Urothelium cell line (cell line): Measurements from ENCODE around the gene TAGLN3.

ENCODE experiments used
- DNase-seq: peaks from one replicate; pipeline ENCODE4 v3.0.0; 2011; ENCODE audit warnings: low spot score, mixed read lengths
- FAIRE-seq: peaks from 2 replicates; lab custom pipeline; 2011; peaks lifted over from hg19 to GRCh38; lab: Jason Lieb, UNC

TAGLN3 gene

DNA sequence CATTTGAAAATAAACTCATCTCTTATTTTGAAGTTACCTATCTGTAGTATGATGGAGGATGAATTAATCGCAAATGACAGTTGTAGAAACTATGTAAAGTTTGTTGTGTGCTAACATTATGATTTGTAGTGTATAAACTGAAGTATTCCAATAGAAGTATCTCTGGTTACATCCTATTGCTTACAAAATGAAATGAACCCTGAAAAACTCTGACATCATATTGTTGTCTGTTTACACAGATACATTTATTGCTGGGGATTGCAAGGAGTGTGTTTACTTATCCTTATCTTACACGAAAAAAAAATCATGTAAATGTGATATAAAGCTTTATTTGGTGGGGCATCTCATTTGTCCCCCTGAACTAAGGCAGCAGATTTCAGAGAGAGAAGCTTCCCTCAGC, 22.5 kb upstream of the TAGLN3 start:
- no peak for DNase-seq

GRCh38 chr3:111978583-111979433, 19.9 kb upstream of the TAGLN3 start, which contains the start of gene ABHD10:
Gene ABHD10, plus strand, starts transcription at chr3:111979026. Its CDS starts 36 bp downstream, at chr3:111979062.
- peak; percentile 99 for FAIRE-seq

More for the DNA sequence above, 22.5 kb upstream of the TAGLN3 start:
- FAIRE-seq: no peak

GRCh38 chr3:111979434-111980038, 19.2 kb upstream of the TAGLN3 start:
- DNase-seq (no peak), FAIRE-seq (no peak)

More at GRCh38 chr3:111978583-111979433, 19.9 kb upstream of the TAGLN3 start, which contains the start of gene ABHD10:
- peak; percentile 97 for DNase-seq

DNA sequence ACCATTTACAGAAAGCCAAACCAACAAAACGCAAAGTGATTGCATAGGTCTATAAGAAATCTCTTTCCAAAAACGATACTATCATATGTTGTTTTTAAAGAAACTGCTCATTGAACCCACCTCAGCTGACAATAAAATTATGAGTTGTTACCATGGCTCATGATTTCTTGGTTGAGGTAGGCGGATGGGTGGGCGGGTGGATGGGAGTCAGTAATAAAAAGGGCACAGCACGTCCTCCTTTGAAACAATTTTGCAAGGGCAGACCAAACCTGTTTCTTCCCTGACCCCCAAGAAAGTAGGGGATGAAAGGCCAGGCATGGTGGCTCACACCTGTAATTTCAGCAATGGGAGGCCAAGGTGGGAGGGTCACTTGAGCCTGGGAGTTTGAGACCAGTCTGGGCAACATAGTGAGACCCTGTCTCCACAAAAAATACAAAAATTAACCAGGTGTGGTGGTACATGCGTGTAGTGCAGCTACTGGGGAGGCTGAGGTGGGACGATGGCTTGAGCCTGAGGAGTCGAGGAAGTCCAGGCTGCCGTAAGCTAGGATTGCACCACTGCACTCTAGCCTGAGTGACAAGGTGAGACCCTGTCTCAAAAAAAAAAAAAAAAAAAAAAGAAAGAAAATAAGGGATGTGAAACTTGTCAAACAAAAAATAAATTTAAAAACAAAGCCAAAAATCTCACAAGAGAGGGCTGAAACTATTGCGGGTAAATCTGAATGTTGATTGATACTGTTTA, 17.8 kb upstream of the TAGLN3 start:
- no peak for FAIRE-seq
- no peak for DNase-seq

DNA sequence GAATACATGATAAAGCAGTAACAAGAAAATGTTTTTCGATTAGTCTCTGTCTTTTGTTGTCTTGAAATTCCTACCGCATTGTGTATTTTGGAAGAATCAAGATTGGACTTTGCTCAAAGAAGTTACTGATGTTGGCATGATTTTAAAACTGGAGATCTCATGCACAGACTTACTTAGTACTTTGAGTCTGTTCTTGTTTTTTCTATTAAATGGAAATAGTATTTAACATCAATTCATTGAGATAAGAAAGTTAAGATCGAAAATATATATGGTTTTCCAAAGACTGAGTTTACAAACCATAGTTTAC, 17.3 kb upstream of the TAGLN3 start:
- no peak for DNase-seq
- no peak for FAIRE-seq

- no peak for FAIRE-seq
- DNase-seq: no peak
Measured at GRCh38 chr3:111984636-111985298, 14.0 kb upstream of the TAGLN3 start.

DNA sequence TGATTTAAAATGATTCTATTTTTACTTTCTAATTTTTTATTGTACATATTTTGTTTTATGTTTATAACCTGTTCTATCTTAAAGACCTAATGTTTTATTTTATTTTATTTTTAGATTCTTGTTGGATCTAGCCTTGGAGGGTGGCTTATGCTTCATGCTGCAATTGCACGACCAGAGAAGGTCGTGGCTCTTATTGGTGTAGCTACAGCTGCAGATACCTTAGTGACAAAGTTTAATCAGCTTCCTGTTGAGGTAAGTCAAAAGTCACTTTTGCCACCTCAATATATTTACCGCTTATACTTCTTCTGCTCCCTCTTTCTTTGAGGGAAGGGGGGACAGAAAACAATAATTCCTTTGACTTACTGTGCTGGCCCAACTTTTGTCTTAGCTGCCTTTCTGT, 11.9 kb upstream of the TAGLN3 start:
- FAIRE-seq (no peak), DNase-seq (no peak)

DNA sequence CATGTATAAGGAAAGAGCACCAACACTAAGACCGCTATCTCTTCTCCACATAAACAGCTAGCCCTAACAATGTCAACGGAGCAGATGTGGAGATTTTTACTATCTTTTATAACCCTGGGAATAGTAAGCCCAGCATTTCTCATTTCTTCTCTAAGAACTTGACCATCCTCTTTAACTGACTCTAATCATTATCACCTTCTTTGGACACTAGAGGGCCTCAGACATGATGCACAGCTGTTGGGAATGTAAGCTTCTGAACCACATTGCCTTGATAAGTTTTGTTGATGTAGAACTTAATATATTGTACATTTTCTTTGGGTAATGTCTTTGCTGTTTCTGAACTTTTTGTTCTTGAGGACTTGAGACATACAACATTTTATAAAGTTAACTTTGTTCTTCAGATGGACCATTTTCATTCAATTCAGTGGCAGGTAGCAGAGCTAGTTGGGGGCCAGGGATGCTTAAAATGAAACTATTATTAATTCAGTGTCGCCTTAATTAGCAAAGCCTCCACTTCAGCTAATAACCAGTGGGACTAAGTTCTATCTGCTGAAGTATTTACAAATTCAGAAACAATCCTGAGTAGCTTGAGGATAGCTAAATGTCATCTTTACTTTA, 9.6 kb upstream of the TAGLN3 start:
- DNase-seq (peak; percentile 47), FAIRE-seq (peak; percentile 69)

DNA sequence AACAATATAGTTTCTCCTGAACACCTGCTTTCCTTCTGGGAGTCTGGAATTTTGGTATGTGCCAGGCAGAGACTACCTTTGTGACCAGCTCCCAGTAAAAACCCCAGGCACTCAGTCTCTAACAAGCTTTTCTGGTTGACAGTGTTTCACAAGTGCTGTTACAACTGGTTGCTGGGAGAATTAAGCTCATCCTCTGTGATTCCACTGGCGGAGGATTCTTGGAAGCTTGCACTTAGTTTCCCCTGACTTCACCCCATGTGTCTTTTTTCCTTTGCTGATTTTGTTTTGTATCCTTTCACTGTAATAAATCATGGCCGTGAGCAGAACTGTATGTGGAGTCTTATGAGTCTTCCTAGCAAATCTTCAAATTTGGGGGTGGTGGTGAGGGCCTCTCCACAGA, 5.7 kb upstream of the TAGLN3 start:
- DNase-seq (no peak), FAIRE-seq (no peak)

- FAIRE-seq: no peak
- DNase-seq: no peak
Measured at GRCh38 chr3:111999484-112000324, 982 bp downstream of the TAGLN3 start.

DNA sequence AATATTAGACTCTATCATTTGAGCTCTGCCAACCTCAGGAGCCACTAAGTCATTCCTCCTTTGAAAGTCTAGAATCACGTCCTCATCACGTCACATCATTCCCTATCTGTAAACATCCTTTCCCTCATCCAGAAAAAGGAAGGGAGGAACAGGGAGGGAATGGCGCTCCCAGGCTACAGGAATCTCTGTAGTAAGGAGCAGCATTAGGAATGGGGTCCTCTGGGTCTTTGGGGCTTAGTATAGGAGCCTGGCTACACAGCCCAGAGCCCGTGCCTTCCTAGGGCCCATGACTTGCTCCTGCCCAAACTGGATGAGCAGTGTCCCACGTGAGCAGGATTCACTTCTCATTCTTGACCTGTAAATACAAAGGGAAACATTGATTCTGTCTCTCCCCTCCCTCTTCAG, 1.6 kb downstream of the TAGLN3 start:
- FAIRE-seq: no peak
- DNase-seq: no peak

DNA sequence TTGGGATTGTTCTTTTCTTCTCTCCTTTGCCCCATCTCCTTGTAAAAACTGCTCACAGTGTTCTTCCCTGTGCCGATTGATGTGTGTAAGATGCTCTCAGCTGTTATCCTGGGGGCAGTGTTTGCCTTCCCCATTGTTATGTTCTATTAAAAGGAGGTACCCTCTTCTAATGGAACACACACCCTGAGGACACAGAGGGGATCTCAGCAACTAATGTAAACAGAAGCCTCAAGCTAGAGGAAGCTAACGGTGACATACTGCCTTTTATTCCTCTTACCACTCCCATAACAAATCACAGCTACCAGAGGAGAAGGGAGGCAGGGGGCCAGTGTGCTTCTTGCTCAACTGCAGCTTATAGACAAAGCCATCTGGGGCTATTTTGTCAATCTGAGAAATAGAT, 2.2 kb downstream of the TAGLN3 start:
- FAIRE-seq (no peak), DNase-seq (no peak)

DNA sequence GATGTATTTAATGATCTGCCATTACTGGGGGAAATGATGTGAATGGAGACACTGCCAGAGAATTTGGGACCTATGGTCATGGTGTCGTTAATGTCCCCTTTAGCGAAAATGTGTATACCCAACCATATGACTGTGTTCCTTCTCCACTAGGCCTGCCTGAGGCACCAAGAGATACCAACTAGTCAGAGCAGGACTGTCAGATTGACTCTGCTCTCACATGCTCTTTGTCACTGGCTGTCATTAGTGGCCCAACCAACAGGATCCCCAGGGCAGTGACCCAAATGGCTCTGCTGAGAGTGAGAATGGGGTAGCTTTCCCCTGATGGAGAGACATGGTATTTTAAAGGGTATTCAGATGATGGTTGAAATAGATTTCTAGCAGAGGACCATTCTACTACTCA, 2.8 kb downstream of the TAGLN3 start:
- no peak for DNase-seq
- no peak for FAIRE-seq

DNA sequence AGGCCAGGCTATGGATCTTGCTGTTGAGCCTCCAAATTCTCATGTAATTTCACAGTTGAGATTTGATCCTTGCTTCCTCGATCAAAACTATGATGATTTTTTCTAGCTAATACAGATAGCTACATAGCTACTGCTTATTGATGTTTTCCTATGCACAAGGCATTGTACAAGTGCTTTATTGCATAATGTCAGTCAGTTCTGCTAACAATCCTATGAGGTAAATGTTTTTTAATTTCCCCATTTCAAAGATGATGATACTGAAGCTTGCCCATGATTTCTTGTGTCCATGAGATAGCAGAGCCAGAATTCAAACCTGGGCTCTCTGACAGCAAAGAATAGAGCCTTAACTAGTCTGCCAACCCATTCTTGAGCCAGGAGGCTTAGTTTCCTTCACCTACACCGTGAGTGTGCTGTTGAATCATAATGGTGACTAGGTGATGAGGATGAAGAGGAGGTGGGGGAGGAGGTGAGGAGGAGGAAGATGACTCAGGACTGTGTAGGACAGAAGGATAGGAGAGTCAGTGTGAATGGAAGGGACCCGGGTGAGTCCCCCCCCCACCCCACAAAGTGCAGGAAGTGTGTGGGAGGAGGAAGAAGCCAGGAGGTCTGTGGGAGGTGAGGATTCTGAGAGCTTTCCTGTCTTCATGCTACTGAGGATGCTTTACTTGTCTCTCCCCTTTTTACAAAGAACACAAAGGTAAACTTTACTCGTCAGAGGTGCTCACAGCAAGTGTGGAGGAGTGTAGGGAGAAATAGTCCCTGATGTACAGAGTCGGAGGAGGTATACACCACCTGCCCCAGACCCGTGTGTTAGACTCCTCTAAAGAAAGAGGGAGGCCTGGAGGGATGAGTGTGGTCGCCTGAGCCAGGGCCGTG, 3.6 kb downstream of the TAGLN3 start:
- DNase-seq (peak; percentile 85), FAIRE-seq (peak; percentile 94)

DNA sequence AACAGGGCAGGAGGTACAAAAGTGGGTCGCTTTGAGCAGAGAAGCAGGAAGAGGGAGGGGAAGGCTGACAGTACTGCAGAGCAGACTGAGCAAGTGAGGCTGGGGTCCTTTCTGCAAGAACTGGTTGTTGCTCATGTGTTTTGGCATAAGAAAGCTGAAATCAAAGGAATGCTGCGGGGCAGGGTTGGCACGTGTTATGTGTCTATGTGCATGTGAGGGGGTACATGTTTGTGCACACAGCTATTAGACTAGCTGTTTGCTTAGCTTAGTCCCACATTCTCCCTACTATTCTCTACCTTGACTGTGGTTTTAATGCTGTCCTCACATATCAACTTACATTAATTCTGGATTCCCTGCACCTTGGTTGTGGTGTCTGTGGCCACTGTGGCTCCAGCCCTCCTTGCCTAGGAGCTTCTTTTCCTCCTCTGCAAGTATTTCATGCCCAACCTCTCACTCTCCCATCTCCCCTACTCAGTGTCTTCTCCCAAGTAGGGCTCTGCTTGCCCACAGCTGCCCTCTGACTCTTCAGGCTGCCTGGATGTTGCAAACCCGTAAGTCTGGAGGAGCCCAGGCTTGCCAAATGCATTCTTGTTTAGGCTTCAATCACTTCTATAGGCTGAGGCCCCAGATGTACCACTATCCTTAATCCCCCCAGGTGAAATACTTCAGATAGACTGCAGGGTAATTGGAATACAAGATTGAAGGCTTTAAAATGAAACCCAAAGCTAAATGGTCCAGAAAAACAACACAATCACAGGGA, 4.8 kb downstream of the TAGLN3 start:
- DNase-seq (no peak), FAIRE-seq (peak; percentile 46)

- DNase-seq (no peak), FAIRE-seq (no peak)
Measured at GRCh38 chr3:112004187-112004586, 5.5 kb downstream of the TAGLN3 start.

GRCh38 chr3:112004669-112005068, 5.9 kb downstream of the TAGLN3 start:
- FAIRE-seq (no peak), DNase-seq (no peak)

- DNase-seq: no peak
- peak; percentile 58 for FAIRE-seq
Measured at GRCh38 chr3:112005091-112005672, 6.5 kb downstream of the TAGLN3 start.
